Gastrocnemius medialis (tissue), 4 donors: ENCODE data around the gene PFKFB1.

Experiments used
- POLR2A ChIP-seq, 2 donors: fragments of 450-650 bp; IDR thresholded peaks; one replicate each; pipeline ENCODE4 v1.6.1; 2017; ENCODE audit warnings: antibody characterized with exemption in 2 of 2, mild to moderate bottlenecking in 2 of 2, moderate library complexity in 2 of 2
- TF ChIP-seq, protein P1 (sequence below), 5 experiments: fragments of 450-650 bp in 3 of 5; fragments of 200-600 bp in 2 of 5; sonication (generic) in 2 of 5; IDR thresholded peaks in 4 of 5; conservative IDR thresholded peaks in 1 of 5; 1 replicate in 4 of 5; 2 replicates in 1 of 5; pipeline ENCODE4 v1.5.1; 2016 to 2019; ENCODE audit warnings: antibody characterized with exemption in 5 of 5, mild to moderate bottlenecking in 3 of 5, moderate library complexity in 3 of 5

DNA sequence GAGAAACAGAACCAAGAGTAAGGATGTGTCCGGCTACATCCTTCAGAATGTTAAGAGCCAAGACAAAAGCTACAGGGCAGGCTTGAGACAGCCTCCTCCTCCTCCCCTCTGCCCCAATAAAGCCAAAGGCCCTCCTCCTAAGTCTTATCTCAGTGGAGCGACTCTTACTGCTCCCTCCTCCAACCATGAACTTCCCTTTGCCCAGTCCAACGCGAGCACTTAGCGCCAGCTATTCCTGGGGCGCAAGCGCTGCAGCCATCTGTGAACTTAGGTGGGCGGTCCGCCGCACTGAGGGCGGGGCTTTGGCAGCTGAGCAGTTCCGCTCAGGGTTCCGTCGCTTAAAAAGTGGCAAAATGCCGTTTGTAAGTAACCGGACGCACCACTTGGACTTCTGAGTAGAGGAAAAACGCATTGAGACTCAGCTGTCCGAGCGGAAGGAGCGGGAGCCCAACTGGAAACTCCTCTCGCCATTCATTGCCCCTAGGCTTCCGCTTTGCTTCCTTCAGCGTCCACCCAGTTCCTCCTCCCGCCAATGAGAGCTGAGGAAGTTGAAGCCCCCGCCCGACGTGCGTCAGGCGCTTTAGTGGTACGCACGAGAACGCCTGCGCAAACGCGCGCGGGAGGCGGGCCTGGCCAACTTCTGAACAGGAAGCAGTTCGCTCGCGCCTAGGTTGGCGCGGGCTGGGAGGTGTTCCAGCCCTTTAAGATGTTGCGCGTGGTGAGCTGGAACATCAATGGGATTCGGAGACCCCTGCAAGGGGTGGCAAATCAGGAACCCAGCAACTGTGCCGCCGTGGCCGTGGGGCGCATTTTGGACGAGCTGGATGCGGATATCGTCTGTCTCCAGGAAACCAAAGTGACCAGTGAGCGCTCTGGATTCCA, 6.0 kb upstream of the PFKFB1 start, which contains the start of gene APEX2:
- TF ChIP-seq, protein P1, sequence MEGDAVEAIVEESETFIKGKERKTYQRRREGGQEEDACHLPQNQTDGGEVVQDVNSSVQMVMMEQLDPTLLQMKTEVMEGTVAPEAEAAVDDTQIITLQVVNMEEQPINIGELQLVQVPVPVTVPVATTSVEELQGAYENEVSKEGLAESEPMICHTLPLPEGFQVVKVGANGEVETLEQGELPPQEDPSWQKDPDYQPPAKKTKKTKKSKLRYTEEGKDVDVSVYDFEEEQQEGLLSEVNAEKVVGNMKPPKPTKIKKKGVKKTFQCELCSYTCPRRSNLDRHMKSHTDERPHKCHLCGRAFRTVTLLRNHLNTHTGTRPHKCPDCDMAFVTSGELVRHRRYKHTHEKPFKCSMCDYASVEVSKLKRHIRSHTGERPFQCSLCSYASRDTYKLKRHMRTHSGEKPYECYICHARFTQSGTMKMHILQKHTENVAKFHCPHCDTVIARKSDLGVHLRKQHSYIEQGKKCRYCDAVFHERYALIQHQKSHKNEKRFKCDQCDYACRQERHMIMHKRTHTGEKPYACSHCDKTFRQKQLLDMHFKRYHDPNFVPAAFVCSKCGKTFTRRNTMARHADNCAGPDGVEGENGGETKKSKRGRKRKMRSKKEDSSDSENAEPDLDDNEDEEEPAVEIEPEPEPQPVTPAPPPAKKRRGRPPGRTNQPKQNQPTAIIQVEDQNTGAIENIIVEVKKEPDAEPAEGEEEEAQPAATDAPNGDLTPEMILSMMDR (IDR thresholded peaks at IDR 0.05 in 4 of 5, conservative IDR thresholded peaks at IDR 0.05 in 1 of 5), result no peak
- peak; percentile 69 to 90 for TF ChIP-seq POLR2A (IDR thresholded peaks at IDR 0.05)
